Stimulated activated CD8-positive, alpha-beta memory T cell treated with anti-CD3 and anti-CD28 coated beads, Interleukin-7, amount 100 ng/mL, for 1 hour (primary cell): Measurements from ENCODE around the gene TAPBPL.
"Not testable (repeated sequence)": the region's sequence is repeated elsewhere in the genome, so short reads cannot be mapped to it uniquely, and the experiment has no call there.

Experiments
- DNase-seq, 2 donors: peaks; one replicate each; pipeline ENCODE4 v3.0.0-alpha.2; 2020; ENCODE audit warnings: low read depth in 2 of 2

Gene TAPBPL, protein sequence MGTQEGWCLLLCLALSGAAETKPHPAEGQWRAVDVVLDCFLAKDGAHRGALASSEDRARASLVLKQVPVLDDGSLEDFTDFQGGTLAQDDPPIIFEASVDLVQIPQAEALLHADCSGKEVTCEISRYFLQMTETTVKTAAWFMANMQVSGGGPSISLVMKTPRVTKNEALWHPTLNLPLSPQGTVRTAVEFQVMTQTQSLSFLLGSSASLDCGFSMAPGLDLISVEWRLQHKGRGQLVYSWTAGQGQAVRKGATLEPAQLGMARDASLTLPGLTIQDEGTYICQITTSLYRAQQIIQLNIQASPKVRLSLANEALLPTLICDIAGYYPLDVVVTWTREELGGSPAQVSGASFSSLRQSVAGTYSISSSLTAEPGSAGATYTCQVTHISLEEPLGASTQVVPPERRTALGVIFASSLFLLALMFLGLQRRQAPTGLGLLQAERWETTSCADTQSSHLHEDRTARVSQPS

DNA sequence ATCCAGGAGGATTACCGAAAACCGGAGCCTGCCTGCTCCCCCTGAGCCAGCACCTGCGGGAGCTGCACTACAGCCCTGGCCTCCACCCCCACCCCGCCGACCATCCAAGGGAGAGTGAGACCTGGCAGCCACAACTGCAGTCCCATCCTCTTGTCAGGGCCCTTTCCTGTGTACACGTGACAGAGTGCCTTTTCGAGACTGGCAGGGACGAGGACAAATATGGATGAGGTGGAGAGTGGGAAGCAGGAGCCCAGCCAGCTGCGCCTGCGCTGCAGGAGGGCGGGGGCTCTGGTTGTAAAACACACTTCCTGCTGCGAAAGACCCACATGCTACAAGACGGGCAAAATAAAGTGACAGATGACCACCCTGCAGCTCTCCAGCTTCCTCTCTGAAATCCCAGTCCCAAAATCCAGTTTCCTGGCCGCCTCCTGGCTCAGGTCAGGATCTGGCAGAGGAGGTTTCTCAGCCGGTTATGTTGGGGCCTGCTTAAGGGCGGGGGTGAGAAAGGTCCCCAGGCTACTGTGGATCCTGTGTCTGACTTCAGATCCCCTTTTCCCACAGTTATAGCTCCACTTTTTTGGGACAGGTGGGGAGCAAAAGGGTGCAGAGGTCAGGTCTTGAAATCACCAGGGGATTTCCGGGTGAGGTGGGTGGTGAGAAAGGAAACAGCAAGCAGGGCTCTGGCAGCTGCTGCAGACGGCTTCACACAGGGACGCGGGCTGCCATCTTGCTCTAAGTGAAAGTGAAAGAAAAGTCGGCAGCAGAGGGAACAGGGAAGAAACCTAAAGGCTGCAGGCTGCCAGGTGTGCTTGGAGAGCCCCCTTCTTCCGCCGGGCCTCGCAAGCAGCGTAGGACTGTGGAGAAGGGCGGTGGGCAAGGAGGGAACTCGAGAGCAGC lies at the start of gene TAPBPL:
Gene TAPBPL, plus strand, starts transcription at position 695 of the 897 bp plus-strand sequence. CDS start 207 bp downstream, outside the sequence.
- peak in 1 of 2 donors; percentile 45 for DNase-seq

DNA sequence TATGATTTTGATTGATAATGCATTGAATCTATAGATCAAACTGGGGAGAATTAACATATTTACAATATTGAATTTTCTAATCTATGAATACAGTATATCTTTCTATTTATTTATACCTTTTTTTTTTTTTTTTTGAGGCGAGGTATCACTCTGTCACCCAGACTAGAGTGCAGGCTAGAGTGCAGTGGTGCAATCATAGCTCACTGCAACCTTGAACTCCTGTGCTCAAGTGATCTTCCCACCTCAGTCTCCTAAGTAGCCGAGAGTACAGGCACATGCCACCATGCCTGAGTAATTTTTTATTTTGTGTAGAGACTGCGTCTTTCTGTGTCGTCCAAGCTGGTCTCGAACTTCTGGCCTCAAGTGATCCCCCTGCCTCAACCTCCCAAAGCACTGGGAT lies 47.5 kb upstream of the TAPBPL start:
- no peak for DNase-seq

DNA sequence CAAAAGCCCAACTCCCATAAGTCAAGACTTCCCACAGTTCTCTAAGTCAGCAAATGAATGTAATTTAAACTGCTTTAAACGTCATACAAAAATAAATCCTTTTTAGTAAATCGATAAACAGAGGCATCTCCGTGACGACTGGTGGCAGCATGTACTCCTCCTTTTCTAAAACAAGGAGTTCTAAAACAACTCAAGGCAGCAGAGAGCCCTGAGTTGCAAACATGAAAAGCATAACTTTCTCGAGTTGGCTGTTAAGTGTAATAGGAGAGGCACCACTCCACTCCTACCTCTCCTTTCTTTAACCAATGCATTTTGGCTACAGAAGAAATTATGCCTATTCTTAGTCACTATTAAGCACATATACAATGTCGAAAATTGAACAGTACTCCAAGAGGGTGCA lies 45.9 kb upstream of the TAPBPL start:
- DNase-seq: no peak

DNA sequence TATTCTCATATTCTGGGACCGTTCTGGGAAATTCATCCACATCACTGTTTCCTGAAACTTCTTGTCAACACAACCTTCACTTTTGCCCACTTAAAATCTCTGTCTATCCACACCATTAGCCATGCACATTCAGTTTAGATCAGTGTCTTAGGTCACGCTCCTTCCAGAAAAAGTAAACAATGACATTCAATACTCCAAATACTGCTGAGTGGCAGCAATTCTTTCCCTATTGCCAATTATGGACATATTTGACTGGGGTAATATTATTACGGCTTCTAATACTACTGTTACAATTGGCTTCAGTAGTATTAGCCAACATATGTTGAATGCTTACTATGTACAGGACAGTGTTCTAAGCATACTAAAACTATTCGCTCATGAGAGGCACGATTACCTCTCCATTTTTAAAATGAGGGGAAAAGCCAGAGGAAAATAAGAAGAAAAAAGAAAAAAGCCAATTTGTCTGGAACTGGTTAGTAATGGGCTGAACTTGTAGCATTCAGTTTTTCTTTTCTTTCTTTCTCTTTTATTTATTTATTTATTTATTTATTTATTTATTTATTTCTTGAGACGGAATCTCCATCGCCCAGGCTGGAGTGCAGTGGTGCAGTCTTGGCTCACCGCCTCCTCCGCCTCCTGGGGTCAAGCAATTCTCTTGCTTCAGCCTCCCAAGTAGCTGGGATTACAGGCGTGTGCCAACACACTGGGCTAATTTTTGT lies 44.4 kb upstream of the TAPBPL start:
- DNase-seq: no peak

DNA sequence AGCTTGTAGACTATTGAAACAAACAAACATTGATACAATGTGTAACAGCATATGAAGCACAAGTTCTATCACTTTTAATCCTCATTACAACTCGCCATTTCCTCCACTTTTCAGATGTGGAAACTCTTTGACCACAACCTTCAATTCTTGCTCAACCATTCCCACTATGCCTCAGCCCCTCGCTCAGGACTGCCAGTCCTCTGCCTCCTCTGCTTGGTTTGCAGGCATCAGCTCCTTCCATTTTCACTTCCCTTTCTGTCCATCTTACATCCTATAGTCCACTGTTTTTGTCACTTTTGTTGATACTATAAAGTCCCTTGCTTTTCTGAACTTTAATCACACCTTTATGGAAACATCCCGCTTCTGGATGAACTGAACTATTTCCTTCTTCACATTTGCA lies 35.2 kb upstream of the TAPBPL start:
- DNase-seq: no peak

DNA sequence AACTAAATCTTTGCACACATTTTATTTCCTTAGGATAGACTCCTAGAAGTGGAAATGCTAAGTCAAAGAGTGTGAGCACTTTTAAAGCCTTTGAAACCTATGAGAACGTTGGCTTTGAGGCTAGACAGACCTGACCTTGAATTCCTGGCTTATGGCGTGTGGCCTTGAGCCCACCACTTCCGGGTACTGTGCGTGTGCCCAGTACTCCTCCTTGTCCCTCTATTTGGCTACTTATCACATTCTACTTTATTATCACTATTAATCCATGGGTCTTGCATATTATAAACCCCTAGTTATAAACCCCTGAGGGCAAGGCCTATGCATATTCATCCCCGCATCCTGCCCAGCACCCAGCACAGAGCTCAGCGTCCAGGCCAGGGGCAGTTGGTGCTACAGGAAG lies 33.0 kb upstream of the TAPBPL start:
- no peak for DNase-seq

DNA sequence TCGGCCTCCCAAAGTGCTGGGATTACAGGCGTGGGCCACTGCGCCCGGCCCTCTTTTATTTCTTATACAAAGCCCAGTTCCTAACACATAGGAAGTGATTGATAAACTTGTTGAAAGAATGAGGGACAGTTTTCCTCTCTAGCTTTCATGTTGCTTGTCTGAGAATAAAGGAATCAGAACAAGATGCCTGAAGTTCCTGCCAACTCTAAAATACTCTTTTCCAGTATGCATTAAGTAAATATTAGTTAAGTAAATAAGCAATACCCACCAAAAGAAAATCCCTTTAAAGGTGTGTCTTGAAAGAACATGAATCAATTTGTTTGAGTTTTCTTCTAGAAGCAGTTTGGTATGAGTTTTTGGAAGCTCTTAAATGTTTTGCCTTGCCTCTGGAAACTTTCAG lies 31.5 kb upstream of the TAPBPL start:
- DNase-seq: no peak

DNA sequence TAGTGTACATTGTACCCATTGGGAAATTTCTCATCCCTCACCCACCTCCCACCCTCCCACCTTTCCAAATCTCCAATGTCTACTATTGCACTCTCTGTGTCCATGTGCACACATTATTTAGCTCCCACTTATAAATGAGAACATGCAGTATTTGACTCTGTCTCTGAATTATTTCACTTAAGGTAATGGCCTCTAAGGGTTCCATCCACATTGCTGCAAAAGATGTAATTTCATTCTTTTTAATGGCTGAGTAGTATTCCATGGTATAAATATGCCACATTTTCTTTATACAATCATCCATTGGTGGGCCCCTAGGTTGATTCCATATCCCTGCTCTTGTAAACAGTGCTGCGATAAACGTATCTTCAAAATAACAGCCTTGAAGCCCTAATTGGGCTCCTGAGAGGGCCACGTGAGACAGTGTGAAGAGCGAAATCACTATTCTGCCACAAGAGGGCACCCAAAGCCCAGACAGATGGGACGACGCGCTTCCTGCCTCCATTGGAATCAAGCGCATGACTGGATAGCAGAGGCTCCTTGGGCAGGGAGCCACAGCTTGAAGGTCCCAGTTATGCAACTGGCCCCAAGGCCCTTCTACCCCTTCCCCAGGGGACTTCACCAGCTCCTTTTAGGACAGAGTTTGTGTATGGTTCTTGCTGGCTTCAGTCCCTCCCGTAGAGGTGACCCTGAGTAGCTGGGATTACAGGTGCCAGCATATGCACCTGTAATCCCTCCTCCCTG lies 28.4 kb upstream of the TAPBPL start:
- DNase-seq: peak; percentile 32 to 39

DNA sequence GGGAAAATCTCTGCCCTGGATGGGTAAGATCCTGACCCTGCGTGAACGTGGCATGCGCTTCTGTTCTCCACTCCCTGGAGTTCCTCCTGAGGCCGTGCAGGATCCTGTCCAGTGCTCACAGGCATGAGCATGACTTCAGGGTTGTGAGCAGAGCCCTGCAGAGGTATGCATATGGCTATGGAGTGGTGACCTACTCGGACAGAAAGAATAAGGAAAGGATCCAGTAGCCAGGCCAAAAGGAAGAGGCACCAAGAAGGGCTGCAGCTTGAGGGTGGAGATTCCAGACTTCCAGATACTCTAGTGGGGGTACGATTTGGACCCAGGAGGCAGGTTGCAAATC lies 27.9 kb upstream of the TAPBPL start:
- no peak for DNase-seq

DNA sequence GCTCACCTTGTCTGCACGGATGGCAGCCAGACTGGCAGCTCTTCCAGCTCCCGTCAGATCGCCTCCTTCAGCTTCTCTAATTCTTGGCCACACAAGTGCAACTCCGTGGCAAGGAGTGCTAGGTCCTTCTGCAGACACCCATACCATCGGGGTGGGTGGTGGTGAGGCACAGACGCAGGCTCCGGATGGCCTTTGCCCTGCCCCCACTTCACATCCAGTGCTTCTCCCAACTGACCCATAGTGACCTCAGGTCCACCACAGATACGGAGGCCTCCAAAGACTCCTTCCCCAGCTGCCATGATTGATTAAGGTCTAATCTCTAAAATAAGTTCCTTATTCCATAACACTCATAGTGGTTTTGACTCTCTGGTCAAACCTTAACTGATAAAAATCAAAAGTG lies 27.0 kb upstream of the TAPBPL start:
- DNase-seq: no peak

DNA sequence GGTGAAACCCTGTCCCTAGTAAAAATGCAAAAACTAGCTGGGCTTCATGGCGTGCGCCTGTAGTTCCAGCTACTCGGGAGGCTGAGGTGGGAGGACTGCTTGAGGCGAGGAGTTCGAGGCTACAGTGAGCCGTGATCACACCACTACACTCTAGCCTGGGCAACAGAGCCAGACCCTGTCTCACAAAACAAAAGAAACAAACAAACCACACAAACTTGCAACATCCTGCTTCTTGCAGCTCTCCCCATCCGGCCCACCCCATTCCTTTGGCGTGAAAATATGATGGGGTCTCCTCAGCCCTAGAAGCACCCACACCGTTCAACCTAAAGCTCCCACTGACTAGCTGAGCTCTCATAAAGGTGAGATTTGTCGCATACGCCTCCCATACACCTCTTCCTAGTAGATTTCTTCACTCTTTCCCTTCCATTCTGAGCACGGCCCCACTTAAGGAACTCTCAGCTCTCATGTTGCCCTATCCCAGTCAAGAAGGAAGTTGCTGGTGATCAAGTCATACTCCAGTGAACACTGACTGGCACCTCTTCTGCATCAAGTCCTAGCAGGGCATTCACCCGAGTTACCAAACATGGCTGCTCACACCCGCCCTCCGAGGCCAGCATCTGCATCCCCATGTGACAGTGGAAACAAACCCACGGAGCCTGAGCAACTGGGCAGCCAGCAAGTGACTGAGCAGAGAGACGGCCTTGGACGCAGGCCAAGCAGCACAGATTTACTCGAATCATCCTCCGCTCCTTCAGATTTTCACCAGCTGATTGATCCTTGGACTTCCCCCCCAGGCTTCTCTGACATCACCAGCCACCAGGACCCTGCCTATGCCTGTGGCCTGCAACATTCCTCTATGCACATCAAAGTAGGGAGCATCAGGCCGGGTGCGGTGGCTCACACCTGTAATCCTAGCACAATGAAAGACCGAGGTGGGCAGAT lies 26.0 kb upstream of the TAPBPL start:
- no peak for DNase-seq

DNA sequence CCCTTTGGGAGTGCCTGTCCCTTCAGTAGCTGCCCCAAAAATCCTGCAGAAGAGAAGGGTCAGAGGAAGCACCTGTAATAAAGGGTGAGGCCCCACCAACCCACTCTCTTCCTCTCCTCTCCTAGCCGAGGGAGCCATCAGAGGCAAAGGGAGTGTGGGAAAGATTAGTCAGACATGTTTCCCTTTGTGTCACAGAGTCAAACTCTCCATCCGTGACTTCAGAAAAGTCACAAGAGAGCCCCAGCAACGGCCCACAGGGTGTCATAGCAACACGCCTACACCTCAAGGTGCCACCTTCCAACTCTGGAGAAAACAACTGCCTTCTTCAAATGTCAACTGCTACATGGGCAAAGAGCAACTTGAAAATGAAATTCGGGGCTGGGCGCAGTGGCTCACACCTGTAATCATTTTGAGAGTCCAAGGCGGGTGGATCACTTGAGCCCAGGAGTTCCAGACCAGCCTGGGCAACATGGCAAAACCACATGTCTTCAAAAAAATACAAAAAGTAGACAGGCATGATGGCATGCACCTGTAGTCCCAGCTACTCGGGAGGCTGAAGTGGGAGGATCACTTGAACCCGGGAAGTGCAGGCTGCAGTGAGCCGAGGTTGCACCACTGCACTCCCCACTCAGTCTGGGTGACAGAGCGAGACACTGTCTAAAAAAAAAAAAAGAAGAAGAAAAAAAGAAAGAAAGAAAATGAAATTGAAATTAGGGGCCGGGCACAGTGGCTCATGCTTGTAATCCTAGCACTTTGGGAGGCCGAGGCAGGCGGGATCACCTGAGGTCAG lies 24.8 kb upstream of the TAPBPL start:
- DNase-seq: peak; percentile 59 to 69

DNA sequence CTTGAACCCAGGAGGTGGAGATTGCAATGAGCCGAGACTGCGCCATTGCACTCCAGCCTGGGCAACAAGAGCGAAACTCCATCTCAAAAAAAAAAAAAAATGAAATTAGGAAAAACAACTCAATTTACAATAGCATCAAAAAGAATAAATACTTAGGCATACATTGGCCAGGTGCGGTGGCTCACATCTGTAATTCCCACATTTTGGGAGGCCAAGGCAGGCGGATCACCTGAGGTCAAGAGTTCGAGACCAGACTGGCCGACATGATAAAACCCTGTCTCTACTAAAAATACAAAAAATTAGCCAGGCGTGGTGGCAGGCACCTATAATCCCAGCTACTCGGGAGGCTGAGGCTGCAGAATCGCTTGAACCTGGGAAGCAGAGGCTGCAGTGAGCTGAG lies 24.0 kb upstream of the TAPBPL start:
- not testable (repeated sequence) for DNase-seq

DNA sequence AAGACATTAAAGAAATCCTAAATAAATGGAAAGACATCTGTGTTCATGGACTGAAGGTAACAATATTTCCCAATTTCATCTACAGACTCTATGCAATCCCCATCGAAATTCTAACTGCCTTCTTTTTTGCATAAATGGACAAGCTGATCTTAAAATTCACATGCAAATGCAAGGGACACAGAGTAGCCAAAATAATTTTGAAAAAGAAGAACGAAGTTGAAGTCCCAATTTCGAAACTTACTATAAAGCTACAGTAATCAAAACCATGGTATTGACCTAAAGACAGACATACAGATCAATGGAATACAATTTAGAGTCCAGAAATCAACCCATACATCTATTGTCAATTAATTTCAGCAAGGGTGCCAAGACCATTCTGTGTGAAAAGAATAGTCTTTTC lies 23.5 kb upstream of the TAPBPL start:
- no peak for DNase-seq

DNA sequence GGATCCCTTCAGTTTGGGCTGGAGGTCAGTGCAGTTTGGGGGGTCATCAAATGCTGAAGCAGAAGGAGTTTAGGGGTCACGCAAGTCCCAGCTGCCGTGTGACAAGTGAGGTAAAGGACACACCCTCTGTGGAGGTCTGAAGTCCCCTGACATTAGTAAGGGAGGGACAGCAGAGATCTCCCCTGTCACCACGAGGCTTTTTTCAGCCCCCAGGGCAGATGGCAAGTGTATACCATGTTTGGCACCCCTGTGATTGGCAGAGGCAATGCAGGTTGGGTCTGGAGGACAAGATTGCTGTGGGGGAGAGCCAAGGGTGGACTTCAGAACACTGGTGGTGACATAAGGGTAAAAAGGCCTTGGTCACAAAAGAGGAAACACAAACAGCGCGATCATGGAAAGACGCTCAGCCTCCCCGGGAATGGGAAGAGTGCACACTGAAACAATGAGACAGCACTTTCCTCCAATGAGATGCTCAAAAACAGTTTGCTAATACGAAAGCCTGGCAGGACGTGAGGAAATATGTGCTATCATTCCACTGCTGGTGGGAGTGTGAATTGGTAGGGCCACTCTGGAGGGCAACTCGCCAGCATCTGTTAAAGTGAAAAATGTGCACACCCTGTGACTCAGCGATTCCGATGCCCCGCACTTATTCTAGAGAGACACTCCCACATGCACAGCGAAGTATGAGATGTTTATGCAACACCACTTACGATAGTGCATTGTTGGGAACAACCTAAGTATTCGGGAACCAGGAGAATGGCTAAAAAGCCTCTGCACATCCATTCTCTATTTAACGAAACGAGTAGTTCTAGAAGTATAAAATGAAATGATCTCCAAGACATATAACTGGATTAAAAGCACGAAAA lies 21.5 kb upstream of the TAPBPL start:
- DNase-seq: no peak

DNA sequence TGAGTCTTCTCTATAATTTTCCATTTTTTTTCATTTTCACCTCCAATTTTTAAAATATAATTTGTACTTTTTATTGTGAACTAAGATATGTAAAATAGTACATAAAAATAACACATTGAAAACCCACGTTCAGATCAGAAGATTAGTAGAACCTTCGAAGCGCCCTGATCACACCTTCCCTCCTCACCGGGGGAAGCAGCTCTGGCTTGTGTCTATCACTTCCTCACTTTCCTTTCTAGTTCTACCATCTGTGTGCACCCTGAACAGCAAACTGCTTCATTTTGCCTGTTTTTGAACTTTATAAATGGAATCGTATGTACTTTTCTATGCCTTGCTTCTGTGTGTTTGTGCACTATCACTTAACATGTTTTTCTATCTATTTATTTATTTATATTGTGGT lies 18.9 kb upstream of the TAPBPL start:
- no peak for DNase-seq

DNA sequence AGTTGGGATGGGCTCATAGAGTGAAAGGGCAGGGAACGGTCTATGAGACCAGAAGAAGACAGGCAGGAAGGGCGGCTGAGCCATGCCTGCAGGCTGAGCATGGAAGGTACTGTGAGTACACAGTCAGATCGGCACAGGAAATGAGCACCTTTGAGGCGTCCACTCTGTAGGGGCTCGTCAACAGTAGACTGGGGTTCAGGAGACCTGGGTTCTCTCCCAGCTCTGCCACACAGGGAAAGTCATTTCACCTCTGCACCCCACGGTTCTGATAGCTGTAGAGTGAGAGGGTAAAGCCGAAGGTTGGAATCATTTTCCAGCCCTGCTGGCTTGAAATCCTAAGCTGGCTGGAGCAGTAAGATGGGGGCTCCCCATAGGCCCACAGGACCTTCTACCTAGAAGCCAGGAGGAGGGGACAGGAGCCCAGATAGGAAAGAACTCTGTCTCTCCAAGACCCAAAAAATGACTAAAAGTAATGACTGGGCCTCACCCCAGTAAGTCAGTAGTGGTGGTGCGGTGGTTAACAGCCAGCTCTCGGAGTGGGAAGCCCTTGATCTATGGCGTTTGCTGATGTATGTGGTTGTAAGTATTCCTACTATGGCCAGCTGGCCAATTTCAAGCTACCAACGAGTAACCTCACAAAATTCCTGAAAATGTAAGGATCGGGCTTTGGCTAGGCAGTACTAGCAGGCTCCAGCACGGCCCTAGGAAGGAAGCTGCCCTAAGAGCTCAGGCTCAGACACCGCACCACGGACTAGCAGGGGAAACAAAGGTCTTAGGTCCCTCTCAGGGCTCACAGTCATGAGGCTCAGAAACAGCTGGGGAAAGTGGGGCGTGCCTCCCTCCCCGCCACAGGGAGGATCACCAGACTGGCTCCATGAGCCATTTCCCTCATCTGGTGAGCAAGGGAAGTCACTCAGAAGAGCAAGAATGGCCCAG lies 17.4 kb upstream of the TAPBPL start:
- no peak for DNase-seq
